ENCODE measurements around the gene SLC26A11. TPM values are rescaled to one million over a fixed set of nuclear protein-coding genes. Genes with fewer than 3 reads are reported as not detected.

Gene SLC26A11
- total RNA-seq, 1 experiment from 2014 or later, result 26.5 TPM

DNA sequence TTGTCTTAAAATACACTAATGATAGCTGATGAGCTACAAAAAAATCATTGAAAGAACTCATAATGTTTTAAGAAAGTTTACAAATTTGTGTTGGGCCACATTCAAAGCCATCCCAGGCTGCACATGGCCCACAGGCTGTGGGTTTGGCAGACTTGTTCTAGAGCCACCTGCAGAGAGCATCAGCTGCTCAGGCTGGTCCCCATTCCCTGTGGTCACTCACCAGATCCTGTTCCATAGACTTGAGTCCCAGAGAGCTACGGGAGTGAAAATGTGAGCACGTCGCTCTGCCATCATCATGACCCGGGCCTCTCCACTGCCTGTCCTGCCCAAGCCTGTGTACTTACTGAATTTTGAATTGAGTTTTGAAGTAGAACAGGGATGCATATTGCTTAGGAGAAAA lies 6.9 kb downstream of the SLC26A11 start:
- no peaks in the 10 kb centered on the region for H3K27me3 ChIP-seq (ENCODE audit: insufficient read depth, low read length)
- no peak overlapping the region for H2AK5ac ChIP-seq (ENCODE audit: insufficient read length, low read length)
- H3K4me1 ChIP-seq (ENCODE audit: insufficient read depth, low read length), result no peaks in the 10 kb centered on the region
- H4K91ac ChIP-seq (ENCODE audit: insufficient read length, low read depth, low read length), result no peak overlapping the region
- H3K4me2 ChIP-seq (ENCODE audit: insufficient read depth, insufficient read length, low read length), result no peak overlapping the region
- no peak overlapping the region for H3K23ac ChIP-seq (ENCODE audit: insufficient read length, low read depth, low read length)
- no peak for TF ChIP-seq CTCF (conservative IDR thresholded peaks at IDR 0.05)
- no peak overlapping the region for H3K14ac ChIP-seq (ENCODE audit: insufficient read depth, low read length)
- Mint-ChIP-seq H3K36me3 (ENCODE audit: insufficient read depth in 1 of 3, low read depth in 3 of 3) (peaks cover 21 to 43% (median 36%) of the 10 kb centered on the region in 3 experiments), H3K4me1 (peaks cover 24 to 26% of the 10 kb centered on the region in 2 experiments), H3K27me3 (ENCODE audit: low read depth) (no peaks in the 10 kb centered on the region), H3K4me3 (no peak overlapping the region), H3K27ac (no peak overlapping the region), H3K9me3 (peaks cover 7 to 11% of the 10 kb centered on the region in 2 experiments)
- H3K27ac ChIP-seq (ENCODE audit: insufficient read length, low read depth, low read length), result no peak overlapping the region
- DNase-seq, result no peak
- H4K8ac ChIP-seq (replicated peaks; ENCODE audit: insufficient read length, low read depth, low read length), result no peak overlapping the region
- no peak overlapping the region for H3K9ac ChIP-seq (ENCODE audit: extremely low read depth, insufficient read length, low read length)
- no peaks in the 10 kb centered on the region for H3K79me2 ChIP-seq (ENCODE audit: insufficient read depth, low read length)
- H3K56ac ChIP-seq (ENCODE audit: insufficient read length, low read depth, low read length), result no peak overlapping the region
- H3K23me2 ChIP-seq (ENCODE audit: insufficient read length, low read depth, low read length, poor library complexity, severe bottlenecking), result no peaks in the 10 kb centered on the region
- WGBS (ENCODE audit: extremely low coverage, insufficient read length, low lambda C conversion rate), result no CpG with 5 or more reads among the region's 4 CpGs
- H2BK120ac ChIP-seq (ENCODE audit: low read depth, low read length, poor library complexity, severe bottlenecking), result no peak overlapping the region
- H3T11ph ChIP-seq (ENCODE audit: low read length), result no peak overlapping the region
- no peak overlapping the region for H2BK5ac ChIP-seq (ENCODE audit: insufficient read length, low read length)
- H2AFZ ChIP-seq (ENCODE audit: low read length), result no peak overlapping the region
- no peak overlapping the region for H2BK12ac ChIP-seq (ENCODE audit: insufficient read length, low read depth, low read length)
- no peaks in the 10 kb centered on the region for H3K79me1 ChIP-seq (ENCODE audit: insufficient read depth, low read depth, low read length, poor library complexity, severe bottlenecking)
- no peaks in the 10 kb centered on the region for H4K20me1 ChIP-seq (ENCODE audit: control insufficient read depth, insufficient read depth, insufficient read length)
- H3K18ac ChIP-seq (ENCODE audit: insufficient read length, low read depth, low read length), result no peak overlapping the region
- no peak overlapping the region for H3K4ac ChIP-seq (ENCODE audit: low read depth, low read length)
- no peak overlapping the region for H2BK15ac ChIP-seq (ENCODE audit: low read depth, low read length)
- no peak overlapping the region for H2BK20ac ChIP-seq (ENCODE audit: low read depth, low read length, poor library complexity, severe bottlenecking)
- no peak overlapping the region for H4K5ac ChIP-seq (ENCODE audit: insufficient read length, low read depth, low read length)
- H3K9me3 ChIP-seq (ENCODE audit: control insufficient read depth, low read depth, low read length), result no peaks in the 10 kb centered on the region
